ENCODE data around the gene NAIP. TPM values are rescaled to one million over a fixed set of nuclear protein-coding genes. Genes with fewer than 3 reads are reported as not detected.
"Not testable (repeated sequence)": the region's sequence is repeated elsewhere in the genome, so short reads cannot be mapped to it uniquely, and the experiment has no call there.

NAIP gene
- total RNA-seq (10 to 100 TPM; 17.1 to 27.6 (median 24.5) TPM), polyA plus RNA-seq (1 to 10 TPM; 3.9 to 7.2 (median 4.2) TPM)

GRCh38 chr5:71025289-71025953 lies at the start of gene NAIP:
Gene NAIP (minus strand): TSS chr5:71025339. CDS start chr5:71012915, 12,424 bp downstream.
- H3K36me3 ChIP-seq; H3K4me1 ChIP-seq; intact Hi-C loops (cut with DNase I); H3K27ac ChIP-seq; DNase-seq; H3K4me3 ChIP-seq; H3K9me3 ChIP-seq; H3K27me3 ChIP-seq: not testable (repeated sequence)
- WGBS, 2 donors: 75% methylated on average over 1 of the region's 8 CpGs; no CpG with 5 or more reads in 1 of the 2 donors

- DNase-seq; H3K4me3 ChIP-seq; H3K9me3 ChIP-seq; H3K36me3 ChIP-seq; H3K4me1 ChIP-seq; intact Hi-C loops (cut with DNase I); H3K27me3 ChIP-seq; H3K27ac ChIP-seq: not testable (repeated sequence)
- WGBS, 2 donors: no CpG with 5 or more reads among the region's 46 CpGs
Measured at GRCh38 chr5:71067262-71067928, 42.3 kb upstream of the NAIP start, which contains the start of gene GTF2H2. Gene GTF2H2 (minus strand): TSS chr5:71067676. CDS start chr5:71062763, 4,913 bp downstream.

- H3K27me3 ChIP-seq; H3K27ac ChIP-seq; H3K36me3 ChIP-seq; intact Hi-C loops (cut with DNase I); H3K9me3 ChIP-seq; H3K4me1 ChIP-seq; DNase-seq; H3K4me3 ChIP-seq: not testable (repeated sequence)
- no CpG with 5 or more reads among the region's 1 CpG for WGBS, 2 donors
Measured at GRCh38 chr5:71061322-71061721, 36.2 kb upstream of the NAIP start.

GRCh38 chr5:71059426-71059825 lies 34.3 kb upstream of the NAIP start:
- DNase-seq; H3K27me3 ChIP-seq; H3K4me3 ChIP-seq; H3K27ac ChIP-seq; intact Hi-C loops (cut with DNase I); H3K9me3 ChIP-seq; H3K4me1 ChIP-seq; H3K36me3 ChIP-seq: not testable (repeated sequence)
- no CpG with 5 or more reads among the region's 3 CpGs for WGBS, 2 donors

GRCh38 chr5:71044808-71045207 lies 19.7 kb upstream of the NAIP start:
- H3K27ac ChIP-seq; H3K36me3 ChIP-seq; intact Hi-C loops (cut with DNase I); H3K9me3 ChIP-seq; H3K27me3 ChIP-seq; H3K4me3 ChIP-seq; DNase-seq; H3K4me1 ChIP-seq: not testable (repeated sequence)
- WGBS, 2 donors: 85 to 100% methylated on average over 1 to 2 of the region's 2 CpGs

GRCh38 chr5:71044128-71044527 lies 19.0 kb upstream of the NAIP start:
- no CpG with 5 or more reads among the region's 2 CpGs for WGBS, 2 donors

GRCh38 chr5:71031046-71031776 lies 6.1 kb upstream of the NAIP start:
- H3K4me1 ChIP-seq; H3K27ac ChIP-seq; H3K27me3 ChIP-seq; intact Hi-C loops (cut with DNase I); H3K36me3 ChIP-seq; DNase-seq; H3K9me3 ChIP-seq; H3K4me3 ChIP-seq: not testable (repeated sequence)
- no CpG with 5 or more reads among the region's 7 CpGs for WGBS, 2 donors

More at GRCh38 chr5:71044128-71044527, 19.0 kb upstream of the NAIP start:
- H3K4me1 ChIP-seq; H3K27ac ChIP-seq; H3K9me3 ChIP-seq; H3K36me3 ChIP-seq; H3K27me3 ChIP-seq; intact Hi-C loops (cut with DNase I); DNase-seq; H3K4me3 ChIP-seq: not testable (repeated sequence)

- H3K9me3 ChIP-seq; H3K27me3 ChIP-seq; intact Hi-C loops (cut with DNase I); H3K4me1 ChIP-seq; H3K27ac ChIP-seq; H3K4me3 ChIP-seq; DNase-seq; H3K36me3 ChIP-seq: not testable (repeated sequence)
- WGBS, 2 donors: no CpG with 5 or more reads among the region's 6 CpGs
Measured at GRCh38 chr5:71020643-71021042, 4.5 kb downstream of the NAIP start.

- H3K4me1 ChIP-seq; intact Hi-C loops (cut with DNase I); DNase-seq: not testable (repeated sequence)
Measured at GRCh38 chr5:71018376-71019005, 6.6 kb downstream of the NAIP start.

More at GRCh38 chr5:71018376-71019005, 6.6 kb downstream of the NAIP start:
- not testable (repeated sequence) for H3K4me3 ChIP-seq, H3K36me3 ChIP-seq, H3K27me3 ChIP-seq, H3K9me3 ChIP-seq, H3K27ac ChIP-seq
- WGBS, 2 donors: no CpG with 5 or more reads among the region's 6 CpGs

All from sigmoid colon (tissue), 7 donors.